Fibroblast of lung (primary cell): ENCODE measurements around the gene SMIM21. TPM values are rescaled to one million over a fixed set of nuclear protein-coding genes. Genes with fewer than 3 reads are reported as not detected.

ENCODE experiments used
- DNase-seq, 2 donors: peaks; one replicate each; pipeline versions ENCODE4 v3.0.0 to v3.0.0-alpha.2; 2010; ENCODE audit warnings: low read depth in 2 of 2
- H2AFZ ChIP-seq: 2 replicates; pipeline ENCODE4 v1.5.1; 2012; ENCODE audit warnings: low read length, control low read depth, inconsistent platforms
- H3K27ac ChIP-seq: 2 replicates; pipeline ENCODE4 v1.5.1; 2011; ENCODE audit warnings: low read length, control low read depth; ENCODE audit not compliant: insufficient read depth
- H3K27me3 ChIP-seq: 2 replicates; pipeline ENCODE4 v1.5.1; 2011; ENCODE audit warnings: mild to moderate bottlenecking, low read length; ENCODE audit not compliant: control insufficient read depth, insufficient read depth
- H3K36me3 ChIP-seq: 2 replicates; pipeline ENCODE4 v1.5.1; 2011; ENCODE audit warnings: low read length; ENCODE audit not compliant: control insufficient read depth, insufficient read depth
- H3K4me1 ChIP-seq: 2 replicates; pipeline ENCODE4 v1.5.1; 2011; ENCODE audit warnings: low read length; ENCODE audit not compliant: control insufficient read depth, insufficient read depth; ENCODE audit errors: extremely low read depth
- H3K4me2 ChIP-seq: 2 replicates; pipeline ENCODE4 v1.5.1; 2011; ENCODE audit warnings: low read length, control low read depth; ENCODE audit not compliant: insufficient read depth; ENCODE audit errors: extremely low read depth
- H3K4me3 ChIP-seq, 4 experiments: fragments of 200-600 bp in 1 of 4; sonication (generic) in 1 of 4; replicated peaks in 1 of 4; 2 replicates each; pipeline ENCODE4 v1.5.1; 2011 to 2016; ENCODE audit warnings: low read length in 4 of 4, low read depth in 3 of 4, mild to moderate bottlenecking in 3 of 4, control low read depth in 2 of 4, inconsistent platforms in 1 of 4, mixed read lengths in 1 of 4; ENCODE audit not compliant: insufficient read depth in 1 of 4; ENCODE audit errors: control extremely low read depth in 1 of 4
- H3K79me2 ChIP-seq: 2 replicates; pipeline ENCODE4 v1.5.1; 2012; ENCODE audit warnings: mild to moderate bottlenecking, low read length, inconsistent platforms; ENCODE audit not compliant: control insufficient read depth, insufficient read depth
- H3K9ac ChIP-seq: 2 replicates; pipeline ENCODE4 v1.5.1; 2011; ENCODE audit warnings: mild to moderate bottlenecking, low read length, control low read depth; ENCODE audit not compliant: insufficient read depth
- H3K9me3 ChIP-seq: 2 replicates; pipeline ENCODE4 v1.5.1; 2012; ENCODE audit warnings: low read depth, low read length; ENCODE audit not compliant: control insufficient read depth, insufficient read depth
- H4K20me1 ChIP-seq: 2 replicates; pipeline ENCODE4 v1.5.1; 2011; ENCODE audit warnings: low read length; ENCODE audit not compliant: control insufficient read depth, insufficient read depth; ENCODE audit errors: extremely low read depth
- CTCF ChIP-seq, 2 donors: IDR thresholded peaks in 1 of 2; conservative IDR thresholded peaks in 1 of 2; 1 replicate in 1 of 2; 2 replicates in 1 of 2; pipeline ENCODE4 v1.5.1; 2011 to 2012; ENCODE audit warnings: low read length in 2 of 2, control low read depth in 1 of 2, inconsistent platforms in 1 of 2, low read depth in 1 of 2, mild to moderate bottlenecking in 1 of 2
- EZH2 ChIP-seq: IDR thresholded peaks from 2 replicates; pipeline ENCODE4 v1.5.1; 2012; ENCODE audit warnings: low read length, control low read depth, mild to moderate bottlenecking; ENCODE audit errors: missing control alignments
- polyA plus RNA-seq, 2 donors: library from polyadenylated mRNA; depleted of rRNA in 1 of 2; stranded (reverse) in 1 of 2; unstranded in 1 of 2; fragments of >200 nt; gene quantifications; 2 replicates each; pipeline ENCODE4 v1.2.1, GENCODE V29; 2011 to 2012; ENCODE audit warnings: missing spikeins in 1 of 2
- total RNA-seq: library from RNA; depleted of rRNA; stranded (reverse); fragments of >200 nt; gene quantifications from 2 replicates; pipeline ENCODE4 v1.2.1, GENCODE V29; 2014

Gene SMIM21
- total and polyA plus RNA-seq, 2 donors (not counting 1 experiment from before 2014, with no cell fraction given) = not detected

GRCh38 chr18:75395137-75395536 lies 32.4 kb downstream of the SMIM21 start:
- H3K36me3 ChIP-seq = no peaks in the 10 kb centered on the region
- no peak overlapping the region for H3K27ac ChIP-seq
- H2AFZ ChIP-seq = no peak overlapping the region
- H3K9ac ChIP-seq = no peak overlapping the region
- H3K4me3 ChIP-seq = no peak overlapping the region
- no peaks in the 10 kb centered on the region for H3K4me1 ChIP-seq
- H3K79me2 ChIP-seq = no peaks in the 10 kb centered on the region
- no peak for DNase-seq
- H4K20me1 ChIP-seq = no peaks in the 10 kb centered on the region
- no peaks in the 10 kb centered on the region for H3K27me3 ChIP-seq
- H3K9me3 ChIP-seq = no peaks in the 10 kb centered on the region
- no peak overlapping the region for H3K4me2 ChIP-seq
- TF ChIP-seq EZH2 (no peak), CTCF (conservative IDR thresholded peaks at IDR 0.05 in 1 of 2, IDR thresholded peaks at IDR 0.05 in 1 of 2; ENCODE audit: low read depth in 1 of 2, low read length in 2 of 2) (no peak)

GRCh38 chr18:75393721-75394120 lies 33.8 kb downstream of the SMIM21 start:
- no peaks in the 10 kb centered on the region for H3K36me3 ChIP-seq
- H3K4me1 ChIP-seq = no peaks in the 10 kb centered on the region
- H3K9me3 ChIP-seq = no peaks in the 10 kb centered on the region
- no peak for TF ChIP-seq CTCF (conservative IDR thresholded peaks at IDR 0.05 in 1 of 2, IDR thresholded peaks at IDR 0.05 in 1 of 2; ENCODE audit: low read depth in 1 of 2, low read length in 2 of 2)
- no peak for TF ChIP-seq EZH2
- no peak overlapping the region for H3K4me3 ChIP-seq
- H2AFZ ChIP-seq = no peak overlapping the region
- no peaks in the 10 kb centered on the region for H3K27me3 ChIP-seq
- no peaks in the 10 kb centered on the region for H4K20me1 ChIP-seq
- DNase-seq = no peak
- H3K9ac ChIP-seq = no peak overlapping the region
- H3K4me2 ChIP-seq = no peak overlapping the region
- no peak overlapping the region for H3K27ac ChIP-seq
- no peaks in the 10 kb centered on the region for H3K79me2 ChIP-seq

- no peak overlapping the region for H3K27ac ChIP-seq
- H3K9ac ChIP-seq = no peak overlapping the region
- no peak overlapping the region for H2AFZ ChIP-seq
- no peaks in the 10 kb centered on the region for H3K36me3 ChIP-seq
- H3K4me2 ChIP-seq = no peak overlapping the region
- TF ChIP-seq CTCF (conservative IDR thresholded peaks at IDR 0.05 in 1 of 2, IDR thresholded peaks at IDR 0.05 in 1 of 2; ENCODE audit: low read depth in 1 of 2, low read length in 2 of 2) = no peak
- no peak for TF ChIP-seq EZH2
- H3K27me3 ChIP-seq = no peaks in the 10 kb centered on the region
- no peaks in the 10 kb centered on the region for H3K4me1 ChIP-seq
- H3K79me2 ChIP-seq = no peaks in the 10 kb centered on the region
- H3K9me3 ChIP-seq = no peaks in the 10 kb centered on the region
- H3K4me3 ChIP-seq = no peak overlapping the region
- no peak for DNase-seq
- no peaks in the 10 kb centered on the region for H4K20me1 ChIP-seq
Measured at GRCh38 chr18:75392226-75392578, 35.3 kb downstream of the SMIM21 start.
